Keratinocyte (primary cell): ENCODE measurements around the gene APCDD1L. TPM values are rescaled to one million over a fixed set of nuclear protein-coding genes. Genes with fewer than 3 reads are reported as not detected.
A peak's percentile ranks its signal among the peaks of the same experiment; 100 is the strongest.

ENCODE experiments used
- DNase-seq: peaks from one replicate; pipeline ENCODE4 v3.0.0-alpha.2; 2011; ENCODE audit warnings: low read depth, missing footprints, low spot score
- FAIRE-seq: peaks from 2 replicates; lab custom pipeline; 2011; peaks lifted over from hg19 to GRCh38; lab: Jason Lieb, UNC
- H2AFZ ChIP-seq: 2 replicates; pipeline ENCODE4 v1.6.0; 2012; ENCODE audit warnings: low read length, control low read depth, inconsistent platforms; ENCODE audit not compliant: control insufficient read depth
- H3K27ac ChIP-seq: 2 replicates; pipeline ENCODE4 v1.5.1; 2011; ENCODE audit warnings: low read length; ENCODE audit not compliant: control insufficient read depth, insufficient read depth
- H3K27me3 ChIP-seq: 3 replicates; pipeline ENCODE4 v1.6.0; 2011; ENCODE audit warnings: low read length; ENCODE audit not compliant: control insufficient read depth, insufficient read depth; ENCODE audit errors: extremely low read depth
- H3K36me3 ChIP-seq, 2 experiments: 2 replicates in 1 of 2; 3 replicates in 1 of 2; pipeline ENCODE4 v1.5.1; 2011; ENCODE audit warnings: low read length in 2 of 2, mild to moderate bottlenecking in 1 of 2; ENCODE audit not compliant: control insufficient read depth in 2 of 2, insufficient read depth in 2 of 2; ENCODE audit errors: extremely low read depth in 1 of 2
- H3K4me1 ChIP-seq: 3 replicates; pipeline ENCODE4 v1.5.1; 2011; ENCODE audit warnings: low read length; ENCODE audit not compliant: control insufficient read depth, insufficient read depth; ENCODE audit errors: extremely low read depth
- H3K4me2 ChIP-seq: 3 replicates; pipeline ENCODE4 v1.6.0; 2011; ENCODE audit warnings: low read depth, low read length; ENCODE audit not compliant: control insufficient read depth, insufficient read depth; ENCODE audit errors: extremely low read depth
- H3K4me3 ChIP-seq, 3 experiments: fragments of 200-600 bp in 1 of 3; sonication (generic) in 1 of 3; 2 replicates in 2 of 3; 3 replicates in 1 of 3; pipeline ENCODE4 v1.5.1; 2011 to 2016; ENCODE audit warnings: low read length in 3 of 3, mild to moderate bottlenecking in 3 of 3, control low read depth in 2 of 3, inconsistent platforms in 1 of 3, low read depth in 1 of 3, mixed read lengths in 1 of 3, mixed run types in 1 of 3, moderate library complexity in 1 of 3; ENCODE audit not compliant: control insufficient read depth in 2 of 3, insufficient read depth in 2 of 3; ENCODE audit errors: extremely low read depth in 1 of 3
- H3K79me2 ChIP-seq: 2 replicates; pipeline ENCODE4 v1.6.0; 2012; ENCODE audit warnings: low read length; ENCODE audit not compliant: control insufficient read depth, insufficient read depth
- H3K9ac ChIP-seq: 3 replicates; pipeline ENCODE4 v1.6.0; 2011; ENCODE audit warnings: low read length; ENCODE audit not compliant: control insufficient read depth, insufficient read depth; ENCODE audit errors: extremely low read depth
- H3K9me1 ChIP-seq: 3 replicates; pipeline ENCODE4 v1.6.0; 2011; ENCODE audit warnings: low read length; ENCODE audit not compliant: control insufficient read depth, insufficient read depth; ENCODE audit errors: extremely low read depth
- H3K9me3 ChIP-seq: 2 replicates; pipeline ENCODE4 v1.5.1; 2012; ENCODE audit warnings: low read depth, low read length; ENCODE audit not compliant: control insufficient read depth
- H4K20me1 ChIP-seq: 3 replicates; pipeline ENCODE4 v1.6.0; 2011; ENCODE audit warnings: low read length; ENCODE audit not compliant: control insufficient read depth, insufficient read depth; ENCODE audit errors: extremely low read depth
- EZH2 ChIP-seq: IDR thresholded peaks from one replicate; pipeline ENCODE4 v1.6.1; 2012; ENCODE audit warnings: inconsistent platforms, mild to moderate bottlenecking, low read length, moderate library complexity
- dilution Hi-C: fragments of 300-500 bp; cut with MboI; formaldehyde crosslinking; loops from one replicate; pipeline ENCODE4 v1.7.0; 2020; ENCODE audit warnings: low sequenced_read_pairs; ENCODE audit not compliant: extremely low pct_ligation_motif_present
- polyA plus RNA-seq, 5 experiments: library from polyadenylated mRNA; depleted of rRNA in 3 of 5; stranded (reverse) in 3 of 5; stranded (forward) in 1 of 5; unstranded in 1 of 5; fragments of >200 nt; gene quantifications; 1 replicate in 1 of 5; 2 replicates in 3 of 5; 3 replicates in 1 of 5; pipeline versions ENCODE4 v1.2.1 to v1.2.3, GENCODE V29; 2011 to 2012; ENCODE audit warnings: missing spikeins in 2 of 5, low read depth in 1 of 5, low replicate concordance in 1 of 5
- TF ChIP-seq, protein P1 (sequence below), 3 experiments: IDR thresholded peaks in 1 of 3; conservative IDR thresholded peaks in 1 of 3; optimal IDR thresholded peaks in 1 of 3; 2 replicates in 2 of 3; 3 replicates in 1 of 3; pipeline versions ENCODE3 to v1.5.1; 2011; ENCODE audit warnings: low read length in 3 of 3, mild to moderate bottlenecking in 3 of 3, moderate library complexity in 2 of 3, control low read depth in 1 of 3, inconsistent platforms in 1 of 3; ENCODE audit not compliant: insufficient read depth in 2 of 3; ENCODE audit errors: extremely low read depth in 1 of 3

The APCDD1L gene
- polyA plus RNA-seq, 1 donor (not counting 4 experiments of a cell fraction or from before 2014, with no cell fraction given): 0.67 TPM

DNA sequence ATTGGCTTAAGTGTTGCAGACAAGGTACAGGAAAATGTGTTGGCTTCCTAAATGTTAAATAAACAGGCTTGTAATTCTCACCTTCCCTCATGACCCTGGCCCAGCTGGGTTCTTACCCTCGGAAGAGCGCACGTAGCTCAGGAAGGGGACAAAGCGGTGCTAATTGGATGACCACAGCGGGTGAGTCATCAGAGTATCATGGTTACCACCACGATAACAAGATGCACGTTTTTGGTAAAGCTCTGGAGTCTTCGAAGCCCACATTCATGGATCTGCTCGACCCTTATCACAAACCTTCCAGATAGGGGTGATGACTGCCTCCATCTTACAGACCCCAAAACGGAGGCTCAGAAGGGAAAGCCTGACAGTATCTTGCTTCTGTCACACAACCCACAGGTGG lies 32.8 kb downstream of the APCDD1L start:
- Histone ChIP-seq H3K9ac (no peak overlapping the region), H3K27me3 (no peaks in the 10 kb centered on the region), H2AFZ (no peak overlapping the region), H3K36me3 (no peaks in the 10 kb centered on the region), H3K9me1 (no peaks in the 10 kb centered on the region), H3K27ac (no peak overlapping the region), H3K4me2 (no peak overlapping the region), H4K20me1 (no peaks in the 10 kb centered on the region), H3K4me3 (no peak overlapping the region), H3K9me3 (peaks cover 2% of the 10 kb centered on the region), H3K4me1 (no peaks in the 10 kb centered on the region), H3K79me2 (no peaks in the 10 kb centered on the region)
- TF ChIP-seq, protein P1, sequence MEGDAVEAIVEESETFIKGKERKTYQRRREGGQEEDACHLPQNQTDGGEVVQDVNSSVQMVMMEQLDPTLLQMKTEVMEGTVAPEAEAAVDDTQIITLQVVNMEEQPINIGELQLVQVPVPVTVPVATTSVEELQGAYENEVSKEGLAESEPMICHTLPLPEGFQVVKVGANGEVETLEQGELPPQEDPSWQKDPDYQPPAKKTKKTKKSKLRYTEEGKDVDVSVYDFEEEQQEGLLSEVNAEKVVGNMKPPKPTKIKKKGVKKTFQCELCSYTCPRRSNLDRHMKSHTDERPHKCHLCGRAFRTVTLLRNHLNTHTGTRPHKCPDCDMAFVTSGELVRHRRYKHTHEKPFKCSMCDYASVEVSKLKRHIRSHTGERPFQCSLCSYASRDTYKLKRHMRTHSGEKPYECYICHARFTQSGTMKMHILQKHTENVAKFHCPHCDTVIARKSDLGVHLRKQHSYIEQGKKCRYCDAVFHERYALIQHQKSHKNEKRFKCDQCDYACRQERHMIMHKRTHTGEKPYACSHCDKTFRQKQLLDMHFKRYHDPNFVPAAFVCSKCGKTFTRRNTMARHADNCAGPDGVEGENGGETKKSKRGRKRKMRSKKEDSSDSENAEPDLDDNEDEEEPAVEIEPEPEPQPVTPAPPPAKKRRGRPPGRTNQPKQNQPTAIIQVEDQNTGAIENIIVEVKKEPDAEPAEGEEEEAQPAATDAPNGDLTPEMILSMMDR (optimal IDR thresholded peaks at IDR 0.05 in 1 of 3, IDR thresholded peaks at IDR 0.05 in 1 of 3, conservative IDR thresholded peaks at IDR 0.05 in 1 of 3; ENCODE audit: extremely low read depth in 1 of 3, insufficient read depth in 2 of 3, low read length in 3 of 3): no peak
- no peak for TF ChIP-seq EZH2
- dilution Hi-C loops: no loop called here
- FAIRE-seq (no peak), DNase-seq (no peak)

DNA sequence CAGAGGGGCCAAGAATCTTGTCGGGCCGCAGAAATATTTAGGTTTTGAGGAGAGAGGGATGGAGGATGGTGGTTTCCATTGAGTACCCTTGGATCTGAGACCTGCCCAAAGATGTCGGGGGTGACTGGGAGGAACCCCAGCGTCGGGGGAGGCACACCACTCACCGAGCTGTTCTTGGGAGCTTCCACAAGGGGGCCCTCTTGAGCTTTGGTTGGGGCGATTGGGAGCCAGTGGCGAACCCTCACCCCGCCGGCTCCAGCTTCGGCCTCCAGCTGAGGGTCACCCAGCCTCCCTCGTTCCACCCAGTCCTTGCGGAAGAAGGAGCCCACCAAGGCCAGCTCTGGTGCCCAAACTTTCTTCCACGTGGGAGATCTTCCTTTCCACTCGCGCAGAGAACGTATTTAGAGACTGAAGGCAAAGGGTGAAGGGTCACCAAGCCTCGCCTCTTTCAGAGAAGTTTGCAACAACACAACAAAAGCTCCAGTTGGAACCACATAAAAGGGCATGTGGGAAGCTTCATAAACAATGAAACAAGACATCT lies 33.6 kb downstream of the APCDD1L start:
- Histone ChIP-seq H4K20me1 (no peaks in the 10 kb centered on the region), H3K36me3 (no peaks in the 10 kb centered on the region), H3K27me3 (no peaks in the 10 kb centered on the region), H3K9me3 (peaks cover 2% of the 10 kb centered on the region), H3K4me3 (no peak overlapping the region), H3K4me2 (peak overlapping the region; percentile 23), H3K9me1 (no peaks in the 10 kb centered on the region), H3K27ac (no peak overlapping the region), H3K4me1 (no peaks in the 10 kb centered on the region), H3K79me2 (no peaks in the 10 kb centered on the region), H3K9ac (no peak overlapping the region), H2AFZ (peak overlapping the region; percentile 39)
- FAIRE-seq (no peak), DNase-seq (no peak)
- TF ChIP-seq, protein P1 (optimal IDR thresholded peaks at IDR 0.05 in 1 of 3, IDR thresholded peaks at IDR 0.05 in 1 of 3, conservative IDR thresholded peaks at IDR 0.05 in 1 of 3; ENCODE audit: extremely low read depth in 1 of 3, insufficient read depth in 2 of 3, low read length in 3 of 3): peak; percentile 59 to 73 (median 66)
- no peak for TF ChIP-seq EZH2
- dilution Hi-C loops: no loop called here
